HepG2 (cell line): ENCODE results near the gene TRERF1. TPM values are rescaled to one million over a fixed set of nuclear protein-coding genes. Genes with fewer than 3 reads are reported as not detected.

ENCODE experiments used
- ATAC-seq: fragments of 200-7000 bp; cut with Tn5 transposase; 3 replicates; pipeline ENCODE4 v1.9.1; 2020; ENCODE audit warnings: mild to moderate bottlenecking, moderate library complexity
- BruUV-seq: library from RNA; stranded (reverse); fragments of 400-500 nt; replicated peaks from 2 replicates; lab custom pipeline; 2021; lab: Mats Ljungman, UMichigan
- CTCF ChIA-PET: fragments of 300-600 bp; formaldehyde crosslinking; extraction: SDS; loops from one replicate; lab custom pipeline; 2021; ENCODE audit warnings: low total read pairs, inconsistent platforms, low intra/inter-chr PET ratio; lab: Yijun Ruan, JAX
- POLR2A ChIA-PET: fragments of 350-600 bp; sonication (Branson Sonifier 250); formaldehyde crosslinking; loops from one replicate; lab custom pipeline; 2020; ENCODE audit warnings: antibody characterized with exemption, inconsistent platforms; lab: Yijun Ruan, JAX
- DNase-seq: peaks from one replicate; pipeline ENCODE4 v3.0.0-alpha.2; 2015; ENCODE audit warnings: low spot score
- FAIRE-seq: peaks from 3 replicates; lab custom pipeline; 2011; peaks lifted over from hg19 to GRCh38; lab: Jason Lieb, UNC
- H2AFZ ChIP-seq: one replicate; pipeline ENCODE4 v1.6.1; 2011; ENCODE audit warnings: low read length, inconsistent platforms
- H3K27ac ChIP-seq: fragments of 300-600 bp; 3 replicates; pipeline ENCODE4 v1.8.0; 2011; ENCODE audit warnings: mixed run types, mild to moderate bottlenecking, mixed read lengths, low read length, inconsistent platforms; ENCODE audit not compliant: insufficient read depth; ENCODE audit errors: extremely low read length
- H3K27me3 ChIP-seq, 2 experiments: fragments of 200-600 bp in 1 of 2; 2 replicates in 1 of 2; 3 replicates in 1 of 2; pipeline versions ENCODE4 v1.6.0 to v1.8.0; 2011; ENCODE audit warnings: low read length in 2 of 2, mild to moderate bottlenecking in 2 of 2, moderate library complexity in 2 of 2, inconsistent platforms in 1 of 2; ENCODE audit not compliant: insufficient read depth in 2 of 2, control insufficient read depth in 1 of 2
- H3K36me3 ChIP-seq, 2 experiments: fragments of 200-600 bp in 1 of 2; replicated peaks in 1 of 2; 2 replicates in 1 of 2; 3 replicates in 1 of 2; pipeline versions ENCODE4 v1.5.1 to v1.8.0; 2011; ENCODE audit warnings: low read length in 2 of 2, inconsistent platforms in 1 of 2; ENCODE audit not compliant: insufficient read depth in 2 of 2, control insufficient read depth in 1 of 2
- H3K4me1 ChIP-seq: 2 replicates; pipeline ENCODE4 v1.5.1; 2012; ENCODE audit warnings: low read length, inconsistent platforms; ENCODE audit not compliant: insufficient read depth
- H3K4me2 ChIP-seq: 2 replicates; pipeline ENCODE4 v1.6.0; 2011; ENCODE audit warnings: low read depth, low read length, inconsistent platforms
- H3K4me3 ChIP-seq, 3 experiments: fragments of 200-600 bp in 1 of 3; sonication (generic), shearing (Covaris generic) in 1 of 3; replicated peaks in 1 of 3; 2 replicates each; pipeline ENCODE4 v1.5.1; 2011 to 2016; ENCODE audit warnings: low read length in 3 of 3, inconsistent platforms in 2 of 3, low read depth in 2 of 3, mild to moderate bottlenecking in 2 of 3, control low read depth in 1 of 3, mixed read lengths in 1 of 3; ENCODE audit not compliant: insufficient read depth in 1 of 3
- H3K79me2 ChIP-seq: one replicate; pipeline ENCODE4 v1.6.1; 2011; ENCODE audit warnings: low read length, inconsistent platforms; ENCODE audit not compliant: insufficient read depth
- H3K9ac ChIP-seq: 2 replicates; pipeline ENCODE4 v1.6.0; 2011; ENCODE audit warnings: mild to moderate bottlenecking, low read depth, low read length, inconsistent platforms; ENCODE audit not compliant: insufficient read depth
- H3K9me3 ChIP-seq: 2 replicates; pipeline ENCODE4 v1.5.1; 2012; ENCODE audit warnings: mild to moderate bottlenecking, low read length
- H4K20me1 ChIP-seq: 2 replicates; pipeline ENCODE4 v1.6.0; 2011; ENCODE audit warnings: inconsistent platforms, mild to moderate bottlenecking, low read length, moderate library complexity; ENCODE audit not compliant: insufficient read depth
- ARHGAP35 ChIP-seq: sonication (generic); formaldehyde crosslinking; IDR thresholded peaks from 2 replicates; pipeline ENCODE4 v1.9.0; 2022; ENCODE audit warnings: mild to moderate bottlenecking, inconsistent platforms, moderate library complexity, missing genetic modification reagents, borderline replicate concordance
- BRD4 ChIP-seq: sonication (generic); formaldehyde crosslinking; IDR thresholded peaks from 2 replicates; pipeline ENCODE4 v1.4.0; 2020; ENCODE audit warnings: missing genetic modification reagents
- GLI4 ChIP-seq: sonication (generic); formaldehyde crosslinking; IDR thresholded peaks from 2 replicates; pipeline ENCODE4 v1.5.1; 2020; ENCODE audit warnings: missing genetic modification reagents, mild to moderate bottlenecking, moderate library complexity, borderline replicate concordance
- JARID2 ChIP-seq: sonication (generic); formaldehyde crosslinking; IDR thresholded peaks from 2 replicates; pipeline ENCODE4 v1.8.1; 2023; ENCODE audit warnings: missing genetic modification reagents, inconsistent platforms; ENCODE audit not compliant: insufficient replicate concordance
- NFKB2 ChIP-seq: sonication (generic); formaldehyde crosslinking; IDR thresholded peaks from 2 replicates; pipeline ENCODE4 v1.4.0; 2020; ENCODE audit warnings: missing genetic modification reagents, borderline replicate concordance
- NFYB ChIP-seq: sonication (generic); formaldehyde crosslinking; IDR thresholded peaks from 2 replicates; pipeline ENCODE4 v1.4.0; 2020; ENCODE audit warnings: missing genetic modification reagents
- RAD51 ChIP-seq: fragments of 450-650 bp; IDR thresholded peaks from 2 replicates; pipeline ENCODE4 v1.6.1; 2016; ENCODE audit warnings: borderline replicate concordance
- TGIF2 ChIP-seq: IDR thresholded peaks from 2 replicates; pipeline ENCODE4 v1.6.1; 2016; ENCODE audit warnings: control low read depth, missing compliant biosample characterization
- ZBTB43 ChIP-seq: sonication (generic); formaldehyde crosslinking; conservative IDR thresholded peaks from 2 replicates; pipeline ENCODE4 v1.4.0; 2020; ENCODE audit warnings: missing genetic modification reagents
- ZBTB7A ChIP-seq: sonication (generic); formaldehyde crosslinking; IDR thresholded peaks from 2 replicates; pipeline ENCODE4 v1.8.0; 2022; ENCODE audit warnings: mild to moderate bottlenecking, missing genetic modification reagents
- ZFY ChIP-seq: sonication (generic); formaldehyde crosslinking; IDR thresholded peaks from 2 replicates; pipeline ENCODE4 v1.4.0; 2020; ENCODE audit warnings: missing genetic modification reagents
- ZMYM3 ChIP-seq: sonication (generic); formaldehyde crosslinking; IDR thresholded peaks from 2 replicates; pipeline ENCODE4 v1.5.1; 2020; ENCODE audit warnings: mild to moderate bottlenecking, missing genetic modification reagents
- ZNF260 ChIP-seq: sonication (generic); formaldehyde crosslinking; IDR thresholded peaks from 2 replicates; pipeline ENCODE4 v1.4.0; 2020; ENCODE audit warnings: missing genetic modification reagents, low read depth, mild to moderate bottlenecking, borderline replicate concordance
- ZNF264 ChIP-seq: sonication (generic); formaldehyde crosslinking; IDR thresholded peaks from 2 replicates; pipeline ENCODE4 v1.4.0; 2020; ENCODE audit warnings: missing genetic modification reagents
- ZXDC ChIP-seq: sonication (generic); formaldehyde crosslinking; IDR thresholded peaks from 2 replicates; pipeline ENCODE4 v1.5.0; 2020; ENCODE audit warnings: mild to moderate bottlenecking, missing genetic modification reagents
- WGBS: methylation state at CpG from one replicate; pipeline ENCODE4 v1.1.6; 2017; ENCODE audit warnings: low lambda C conversion rate; 5-methylcytosine and 5-hydroxymethylcytosine counted together
- in situ Hi-C: cut with HindIII; loops from 2 replicates; pipeline ENCODE4 v1.10.0; 2017; ENCODE audit warnings: low pct_unique_long_range_greater_than_20kb; ENCODE audit not compliant: extremely low pct_ligation_motif_present
- intact Hi-C: fragments of 100-400 bp; cut with micrococcal nuclease; formaldehyde crosslinking; loops from one replicate; pipeline ENCODE4 v1.10.0; 2022; ENCODE audit not compliant: unreplicated experiment
- polyA plus RNA-seq, 8 experiments: library from polyadenylated mRNA; depleted of rRNA in 3 of 8; stranded (reverse) in 7 of 8; unstranded in 1 of 8; fragments of >200 nt; fragmentation: Illumina TruSeq in 4 of 8; extraction: Trizol in 4 of 8; gene quantifications; 2 replicates each; pipeline versions ENCODE4 v1.2.1 to v1.2.3, GENCODE V29; 2011 to 2016; ENCODE audit warnings: low read depth in 4 of 8, missing spikeins in 1 of 8, mixed read lengths in 1 of 8; ENCODE audit not compliant: insufficient read depth in 1 of 8
- total RNA-seq, 5 experiments: library from RNA; depleted of rRNA; stranded (reverse); fragments of >200 nt; fragmentation: Illumina TruSeq; extraction: Trizol; gene quantifications; 2 replicates each; pipeline ENCODE4 v1.2.3, GENCODE V29; 2016; ENCODE audit warnings: low read depth in 1 of 5

Gene TRERF1
- total and polyA plus RNA-seq, 2 of the 13 experiments (the other 11 are each of a cell fraction or from before 2014, with no cell fraction given): 0.02 TPM; not detected in 1

- Histone ChIP-seq H3K4me2 (no peak overlapping the region), H3K4me3 (no peak overlapping the region), H3K36me3 (no peaks in the 10 kb centered on the region), H4K20me1 (no peaks in the 10 kb centered on the region), H3K79me2 (no peaks in the 10 kb centered on the region), H3K9me3 (no peaks in the 10 kb centered on the region), H3K9ac (no peak overlapping the region), H3K4me1 (no peaks in the 10 kb centered on the region), H2AFZ (no peak overlapping the region), H3K27ac (no peak overlapping the region), H3K27me3 (peaks cover 1 to 11% of the 10 kb centered on the region in 2 experiments; a peak in 3 of 5 replicates)
- TF ChIP-seq ZNF264 (CRISPR knock-in tag) (no peak), ZXDC (CRISPR knock-in tag) (no peak)
- WGBS: 0% methylated on average over 1 of the region's 1 CpG
- ATAC-seq (no peak), DNase-seq (no peak), FAIRE-seq (no peak)
- ChIA-PET CTCF (no interaction called here), POLR2A (no interaction called here)
- BruUV-seq: no TSS peak
- in situ Hi-C loops: no loop called here
- intact Hi-C loops: no loop called here
Measured at GRCh38 chr6:42300185-42300584, 151.5 kb downstream of the TRERF1 start.

GRCh38 chr6:42297661-42298060, 154.1 kb downstream of the TRERF1 start:
- TF ChIP-seq GLI4 (CRISPR knock-in tag) (no peak), ZBTB43 (CRISPR knock-in tag) (no peak), TGIF2 (CRISPR knock-in tag) (no peak), ZMYM3 (no peak), BRD4 (CRISPR knock-in tag) (no peak), ZBTB7A (CRISPR knock-in tag) (no peak), ZNF260 (CRISPR knock-in tag) (no peak), NFYB (CRISPR knock-in tag) (no peak), ZFY (no peak), ARHGAP35 (CRISPR knock-in tag) (no peak), NFKB2 (no peak), JARID2 (CRISPR knock-in tag) (no peak), RAD51 (no peak)
- no peak for FAIRE-seq
- DNase-seq: no peak
- ATAC-seq: no peak
- H3K27ac ChIP-seq: no peak overlapping the region
- H3K9me3 ChIP-seq: no peaks in the 10 kb centered on the region
- no peaks in the 10 kb centered on the region for H3K4me1 ChIP-seq
- intact Hi-C loops (no loop called here), in situ Hi-C loops (no loop called here)
- no peaks in the 10 kb centered on the region for H3K36me3 ChIP-seq
- POLR2A ChIA-PET: no interaction called here
- H3K79me2 ChIP-seq: no peaks in the 10 kb centered on the region
- H3K27me3 ChIP-seq: peaks cover 1 to 11% of the 10 kb centered on the region in 2 experiments; a peak in 3 of 5 replicates
- no peaks in the 10 kb centered on the region for H4K20me1 ChIP-seq
- H3K4me3 ChIP-seq: no peak overlapping the region
- no TSS peak for BruUV-seq
- CTCF ChIA-PET: no interaction called here
- H3K4me2 ChIP-seq: no peak overlapping the region
- no peak overlapping the region for H3K9ac ChIP-seq
- no peak overlapping the region for H2AFZ ChIP-seq
